SIG-M5 (cell line): Measurements from ENCODE around the gene C3orf33.

Source experiments
- DNase-seq: peaks from one replicate; lab custom pipeline; 2025; lab: John Stamatoyannopoulos, UW

Gene C3orf33

GRCh38 chr3:155785662-155786295 is 20.3 kb downstream of the C3orf33 start:
- no peak for DNase-seq

- DNase-seq = no peak
Measured at GRCh38 chr3:155782390-155782953, 23.6 kb downstream of the C3orf33 start.

GRCh38 chr3:155780291-155780690 is 25.8 kb downstream of the C3orf33 start:
- DNase-seq = no peak

- DNase-seq = no peak
Measured at GRCh38 chr3:155778462-155778861, 27.6 kb downstream of the C3orf33 start.

- no peak for DNase-seq
Measured at GRCh38 chr3:155772801-155773200, 33.3 kb downstream of the C3orf33 start.

GRCh38 chr3:155771126-155771525 is 35.0 kb downstream of the C3orf33 start:
- DNase-seq = no peak

GRCh38 chr3:155766206-155766605 is 39.9 kb downstream of the C3orf33 start:
- DNase-seq = no peak

- DNase-seq = no peak
Measured at GRCh38 chr3:155763870-155764463, 42.1 kb downstream of the C3orf33 start.

GRCh38 chr3:155760653-155761052 is 45.4 kb downstream of the C3orf33 start:
- DNase-seq = no peak

- DNase-seq = no peak
Measured at GRCh38 chr3:155757577-155757976, 48.5 kb downstream of the C3orf33 start.

GRCh38 chr3:155753038-155753639 is 52.9 kb downstream of the C3orf33 start:
- DNase-seq = no peak

- DNase-seq = no peak
Measured at GRCh38 chr3:155748611-155749365, 57.3 kb downstream of the C3orf33 start.

- DNase-seq = no peak
Measured at GRCh38 chr3:155747946-155748290, 58.2 kb downstream of the C3orf33 start.

- no peak for DNase-seq
Measured at GRCh38 chr3:155747286-155747945, 58.7 kb downstream of the C3orf33 start.

- no peak for DNase-seq
Measured at GRCh38 chr3:155746703-155747102, 59.4 kb downstream of the C3orf33 start.

- DNase-seq = no peak
Measured at GRCh38 chr3:155745795-155746550, 60.1 kb downstream of the C3orf33 start.

GRCh38 chr3:155744626-155745324 is 61.3 kb downstream of the C3orf33 start, which contains the start of gene PLCH1:
PLCH1 (minus strand) TSS chr3:155745071; CDS start chr3:155704224, 40,847 bp downstream.
- DNase-seq = no peak

- DNase-seq = no peak
Measured at GRCh38 chr3:155744010-155744625, 62.0 kb downstream of the C3orf33 start.

- DNase-seq = no peak
Measured at GRCh38 chr3:155743606-155744005, 62.5 kb downstream of the C3orf33 start.

- no peak for DNase-seq
Measured at GRCh38 chr3:155742349-155742965, 63.6 kb downstream of the C3orf33 start.
